ENCODE data around the gene POGZ. TPM values are rescaled to one million over a fixed set of nuclear protein-coding genes. Genes with fewer than 3 reads are reported as not detected.

The POGZ gene
- 25.0 TPM for polyA plus RNA-seq (2013, experiment 1 of 2; ENCODE audit: insufficient read length)
- 30.4 TPM for polyA plus RNA-seq (2013, experiment 2 of 2; ENCODE audit: insufficient read length)

DNA sequence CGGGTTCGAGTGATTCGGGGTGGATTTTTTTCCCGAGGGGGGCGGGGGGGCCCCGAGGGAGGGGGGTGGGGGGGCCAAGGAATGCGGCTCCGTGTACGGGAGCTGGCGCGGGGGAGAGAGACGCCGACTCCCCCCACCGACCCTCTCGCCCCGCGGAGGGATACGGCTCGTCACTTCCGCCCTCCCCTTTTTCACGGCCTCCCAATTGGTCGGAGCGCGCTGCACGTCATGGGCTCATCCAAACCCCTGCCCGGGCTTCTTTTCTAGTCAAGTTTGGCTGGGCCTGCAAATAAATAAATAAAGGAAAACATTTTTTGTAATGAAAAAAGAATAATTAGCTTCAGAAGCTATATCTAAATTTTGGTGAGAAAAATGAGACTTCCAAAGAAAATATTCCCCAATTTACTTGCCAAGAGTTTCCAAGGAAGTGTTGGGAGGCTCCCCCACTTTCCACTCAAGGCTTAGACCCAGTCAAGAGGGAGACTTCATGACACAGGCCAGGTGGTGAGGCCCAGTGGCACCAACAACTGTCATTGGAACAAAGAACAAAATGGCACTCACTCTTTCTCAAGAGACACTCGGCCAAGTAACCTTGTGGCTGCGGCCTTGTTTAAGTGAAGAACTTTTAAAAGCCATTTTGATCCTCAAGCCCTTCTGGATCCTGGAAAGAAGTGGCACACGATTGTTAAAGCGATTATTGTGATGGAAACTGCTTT, at the start of gene POGZ:
Gene POGZ, minus strand, starts transcription at position 164 of the 716 bp plus-strand sequence. CDS start 17,290 bp downstream, outside the sequence.
- DNase-seq = peak; percentile 98

- no peak for DNase-seq
These were observed 49.5 kb upstream of the POGZ start for GRCh38 chr1:151508833-151509232.

DNA sequence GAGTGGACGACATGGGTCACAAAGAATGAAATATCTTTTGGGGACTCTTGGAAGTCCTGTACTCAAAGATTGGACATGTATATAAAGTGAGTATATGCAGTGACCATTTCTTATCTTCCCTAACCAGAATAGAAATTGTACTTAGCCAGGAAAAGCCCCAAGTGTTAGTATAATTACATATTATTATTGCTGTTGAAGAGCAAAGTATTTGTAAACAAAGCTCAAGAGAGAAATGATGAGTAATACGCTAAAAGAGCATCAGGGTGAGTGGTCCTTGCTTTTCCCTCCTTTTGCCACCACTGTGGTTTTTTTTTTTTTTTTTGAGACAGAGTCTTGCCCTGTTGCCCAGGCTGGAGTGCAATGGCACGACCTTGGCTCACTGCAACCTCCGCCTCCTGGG, 45.5 kb upstream of the POGZ start:
- no peak for DNase-seq

DNA sequence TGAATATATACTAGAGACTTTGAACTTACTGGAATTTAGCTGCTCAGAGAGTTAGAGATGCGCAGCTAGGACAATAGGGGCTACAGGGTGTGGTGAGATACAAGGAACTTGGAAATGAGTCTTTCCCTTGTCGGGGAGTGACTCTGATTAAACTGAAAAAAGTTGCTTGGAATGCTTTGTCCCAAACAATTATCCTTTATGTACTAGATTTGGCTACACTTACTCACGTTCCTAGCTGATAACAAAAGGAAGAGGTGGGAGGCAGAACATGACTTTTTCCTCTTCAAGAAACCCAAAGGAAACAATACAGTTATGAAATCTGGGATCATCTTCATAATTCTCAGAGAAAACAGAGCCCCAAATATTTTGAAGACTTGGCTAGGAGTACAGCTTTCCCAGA, 45.0 kb upstream of the POGZ start:
- DNase-seq = no peak

- DNase-seq = no peak
These were observed 43.8 kb upstream of the POGZ start for GRCh38 chr1:151502859-151503780.

DNA sequence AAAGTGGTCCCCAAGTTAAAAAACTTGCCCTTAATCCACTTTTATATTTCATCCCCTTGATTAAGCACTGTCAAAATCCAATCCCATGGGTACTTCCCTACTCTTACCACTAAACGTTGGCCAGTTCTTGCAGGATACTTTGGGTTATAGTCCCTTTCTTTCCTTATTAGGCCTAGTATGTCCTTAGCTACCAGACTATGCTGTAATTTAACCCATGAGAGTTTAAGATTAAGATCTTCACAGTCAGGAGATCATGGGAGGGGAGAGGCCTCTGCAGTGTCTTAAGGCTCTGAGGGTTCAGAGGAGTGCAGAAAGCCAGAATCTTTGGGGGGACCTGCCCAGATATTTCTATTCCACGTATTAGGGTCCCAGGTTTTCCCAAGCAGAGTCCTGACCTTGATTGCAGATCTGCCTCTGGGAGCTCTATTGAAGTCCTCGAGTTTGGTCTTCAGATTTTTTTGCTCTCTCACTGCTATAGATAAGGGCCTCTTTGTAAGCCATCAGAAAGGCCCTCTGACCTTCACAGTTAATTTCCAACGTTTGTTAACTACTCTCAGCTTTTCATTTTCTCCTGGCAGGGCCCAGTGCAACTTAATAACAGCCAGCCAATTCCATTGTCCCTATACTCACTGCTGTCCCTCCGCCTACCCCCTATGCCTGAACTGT, 42.9 kb upstream of the POGZ start:
- no peak for DNase-seq

GRCh38 chr1:151501474-151501873, 42.2 kb upstream of the POGZ start:
- DNase-seq = no peak

DNA sequence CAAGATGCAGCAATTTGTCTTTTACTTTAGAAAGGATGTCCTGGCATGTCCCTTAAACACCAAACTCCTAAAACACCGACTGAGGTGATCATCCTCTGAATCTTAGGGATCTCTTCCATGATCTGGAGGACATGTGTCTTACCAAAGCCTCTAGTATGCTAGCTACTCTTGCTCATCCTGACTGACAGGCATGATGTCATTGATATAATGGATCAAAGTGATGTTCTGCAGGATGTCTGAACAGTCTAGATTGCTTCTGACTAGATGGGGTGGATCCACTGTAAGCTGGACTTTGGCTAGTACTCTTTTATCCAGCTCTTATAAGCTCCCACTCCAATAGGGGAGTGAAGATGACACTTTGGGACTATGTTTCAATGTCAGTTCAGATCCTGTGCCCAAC, 40.6 kb upstream of the POGZ start:
- no peak for DNase-seq

- DNase-seq = no peak
These were observed 40.1 kb upstream of the POGZ start for GRCh38 chr1:151499365-151499764.

- no peak for DNase-seq
These were observed 36.0 kb upstream of the POGZ start for GRCh38 chr1:151495316-151495715.

DNA sequence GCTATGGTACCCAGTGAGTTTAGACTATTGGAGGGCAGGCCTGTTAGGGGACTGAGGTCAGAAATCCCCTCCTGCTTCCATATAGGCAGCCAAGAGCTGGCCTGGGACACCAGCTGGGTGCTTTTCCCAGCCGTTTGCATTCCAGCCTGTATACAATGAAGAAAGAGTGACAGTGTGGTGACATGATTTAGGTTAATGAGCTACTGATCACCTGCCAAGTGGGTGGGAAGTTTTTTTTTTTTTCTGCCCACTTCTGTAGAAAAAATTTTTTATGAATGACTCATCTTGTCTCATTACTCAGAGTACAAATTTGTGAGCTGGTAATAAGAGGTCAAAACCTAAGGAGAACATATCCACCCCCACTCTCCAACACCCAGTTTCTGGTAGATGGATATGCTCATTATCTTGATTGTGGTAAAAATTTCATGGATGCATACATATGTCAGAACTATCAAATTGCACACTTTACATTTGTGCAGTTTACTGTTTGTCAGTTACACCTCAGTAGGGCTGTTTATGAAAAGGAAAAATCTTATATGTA, 35.5 kb upstream of the POGZ start:
- peak; percentile 71 for DNase-seq

- no peak for DNase-seq
These were observed 33.7 kb upstream of the POGZ start for GRCh38 chr1:151493042-151493441.

DNA sequence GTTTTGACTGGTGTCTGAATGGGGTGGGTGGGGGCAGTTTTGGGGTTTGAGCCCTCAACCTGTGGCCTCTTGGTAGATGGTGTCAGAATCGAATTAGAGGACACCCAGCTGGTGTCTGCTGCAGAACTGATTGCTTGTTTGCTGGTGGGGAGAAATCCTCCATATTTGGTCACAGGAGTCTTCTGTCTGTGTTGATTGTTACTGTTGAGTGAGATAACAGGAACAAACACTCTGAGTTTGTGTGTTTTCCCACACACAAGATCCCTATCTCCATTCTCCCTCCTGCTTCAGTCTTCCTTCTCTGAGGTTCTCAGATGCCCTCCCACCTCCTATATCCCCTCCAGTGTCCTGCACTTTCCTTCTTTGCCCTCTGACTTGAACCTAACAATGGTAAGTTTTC, 32.8 kb upstream of the POGZ start:
- DNase-seq = no peak

- DNase-seq = no peak
These were observed 32.3 kb upstream of the POGZ start for GRCh38 chr1:151491641-151492040.

DNA sequence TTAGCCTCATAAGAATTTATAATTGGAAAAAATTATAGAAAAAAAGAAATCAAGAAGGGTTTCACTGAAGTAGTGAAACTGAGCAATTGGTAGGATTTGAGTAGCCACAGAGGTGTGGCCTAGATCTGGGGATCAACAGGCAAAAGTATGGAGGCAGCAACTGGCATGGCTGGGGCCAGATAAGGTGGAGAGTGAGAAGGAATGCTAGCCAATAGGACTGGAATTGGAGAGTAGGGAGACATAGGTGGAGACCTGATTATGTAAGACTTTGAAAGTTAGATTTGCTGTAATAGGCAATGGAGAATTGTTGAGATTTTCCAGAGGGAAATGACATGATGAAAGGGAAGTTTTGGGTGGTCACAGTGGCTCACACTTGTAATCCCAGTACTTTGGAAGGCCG, 27.3 kb upstream of the POGZ start:
- DNase-seq = no peak

DNA sequence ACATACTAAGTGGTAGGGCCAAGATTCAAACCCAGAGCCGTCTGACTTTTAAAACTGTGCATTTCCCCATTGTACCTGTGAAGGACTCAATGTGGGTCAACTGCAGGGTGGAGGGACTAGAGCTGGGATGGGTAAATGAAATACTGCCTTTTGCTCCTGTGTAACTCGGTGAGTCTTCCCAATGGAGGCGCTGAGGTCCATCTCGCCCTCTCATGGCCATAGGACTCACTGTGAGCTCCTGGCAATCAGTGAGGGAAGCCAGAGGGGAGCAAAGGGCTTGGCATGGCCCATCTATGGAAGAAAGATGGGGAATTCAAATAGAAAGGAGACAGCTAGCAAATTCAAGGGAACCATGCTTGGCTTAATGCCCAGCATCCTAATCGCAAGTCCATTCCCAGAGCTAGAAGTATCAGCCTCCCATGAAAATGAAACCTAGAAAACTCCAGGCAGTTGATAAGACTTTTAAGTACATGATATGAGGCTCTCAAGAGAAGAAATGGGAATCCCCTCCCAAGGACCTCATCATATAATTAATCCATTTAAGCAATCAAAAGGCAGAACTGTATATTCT, 26.5 kb upstream of the POGZ start:
- DNase-seq = no peak

DNA sequence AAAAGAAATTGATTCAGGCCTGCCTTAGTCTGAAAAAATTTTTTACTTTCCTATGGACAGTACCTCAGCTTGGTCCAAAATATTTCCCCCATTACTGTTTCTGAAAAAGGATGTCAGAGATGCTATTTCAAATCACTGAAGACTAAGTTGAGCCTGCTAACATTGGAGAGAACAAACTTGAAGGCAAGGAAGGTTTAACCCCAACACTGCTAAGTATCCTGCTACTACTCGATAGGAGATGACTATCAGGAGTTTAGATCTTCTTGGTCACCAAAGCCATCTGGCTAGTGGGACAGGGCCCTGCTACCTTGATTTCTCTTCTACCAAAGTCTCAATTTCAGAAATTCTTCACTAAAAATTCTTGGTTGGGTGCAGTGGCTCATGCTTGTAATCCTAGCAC, 22.7 kb upstream of the POGZ start:
- DNase-seq = no peak

DNA sequence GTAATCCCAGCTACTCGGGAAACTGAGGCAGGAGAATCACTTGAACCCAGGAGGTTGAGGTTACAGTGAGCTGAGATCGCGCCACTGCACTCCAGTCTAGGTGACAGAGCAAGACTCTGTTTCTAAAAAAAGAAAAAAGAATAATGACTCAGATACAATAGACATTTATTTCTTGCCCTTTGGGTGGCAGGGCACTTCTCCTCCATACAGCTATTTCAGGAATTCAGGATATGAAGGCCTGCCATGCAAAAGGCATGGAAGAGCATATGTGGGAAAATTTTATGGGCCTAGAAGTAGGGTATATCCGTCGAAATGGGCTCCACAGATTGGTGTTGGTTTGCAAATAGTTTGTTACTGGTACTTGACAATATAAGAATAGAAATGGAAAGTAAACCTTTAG, 20.2 kb upstream of the POGZ start:
- peak; percentile 58 for DNase-seq

DNA sequence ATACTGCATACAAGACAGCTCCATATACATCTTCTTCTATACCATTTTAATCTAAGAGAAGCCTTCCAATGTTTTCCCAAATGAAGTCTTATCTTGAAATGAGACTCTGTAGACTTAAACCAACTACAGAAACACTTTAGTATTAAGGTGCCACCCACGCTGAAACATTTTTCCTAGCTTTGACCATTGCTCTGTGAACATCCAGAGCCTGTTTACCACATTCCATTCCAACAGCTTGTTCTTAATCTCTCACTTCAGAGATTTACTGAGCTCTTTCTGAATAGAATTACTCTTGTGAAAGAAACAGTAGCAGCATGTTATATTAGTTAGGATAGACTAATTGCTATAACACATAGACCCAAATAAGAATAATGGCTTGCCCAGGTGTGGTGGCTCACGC, 19.6 kb upstream of the POGZ start:
- no peak for DNase-seq

GRCh38 chr1:151478140-151478812, 19.0 kb upstream of the POGZ start:
- DNase-seq = no peak

DNA sequence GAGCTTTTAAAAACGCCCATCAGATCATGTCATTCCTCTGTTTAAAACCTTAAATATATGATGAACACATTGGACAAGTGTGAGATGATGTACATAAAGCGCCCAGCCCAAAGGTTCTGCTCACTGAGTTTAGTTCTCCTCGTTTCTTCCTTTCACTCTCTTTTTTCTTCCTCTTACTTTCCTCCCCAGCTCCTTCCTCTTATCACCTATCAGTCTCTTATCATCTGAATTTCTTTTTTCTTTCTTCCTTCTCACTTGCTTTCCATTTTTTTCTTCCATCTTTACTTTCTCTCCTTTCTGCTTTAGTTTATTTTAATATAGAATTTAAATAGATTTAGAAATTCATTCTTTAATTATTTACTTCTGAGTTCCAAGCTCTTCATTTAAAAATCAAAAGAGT, 17.8 kb upstream of the POGZ start:
- no peak for DNase-seq

GRCh38 chr1:151476083-151476482, 16.8 kb upstream of the POGZ start:
- DNase-seq = peak; percentile 53

All from fibroblast of skin of back (primary cell).